ENCODE results near the gene HEXIM2. TPM values are rescaled to one million over a fixed set of nuclear protein-coding genes. Genes with fewer than 3 reads are reported as not detected.

Gene HEXIM2
- total RNA-seq, 2 experiments from 2014 or later = 7.8 to 8.8 TPM

GRCh38 chr17:45172541-45173286, 11.0 kb downstream of the HEXIM2 start:
- DNase-seq (peak; percentile 68), ATAC-seq (peak; percentile 79)
- Mint-ChIP-seq H3K4me1 (ENCODE audit: low read depth) (peaks cover 23% of the 10 kb centered on the region), H3K27me3 (ENCODE audit: low read depth) (no peaks in the 10 kb centered on the region), H3K4me3 (peak overlapping the region; percentile 65), H3K27ac (peak overlapping the region; percentile 96), H3K36me3 (ENCODE audit: low read depth) (no peaks in the 10 kb centered on the region), H3K9me3 (ENCODE audit: insufficient read depth) (no peaks in the 10 kb centered on the region)
- ChIA-PET CTCF (interaction anchor here (0.7 to 5.2 kb wide), 11 partner anchors 11 to 105 kb away, joined by 3 to 62 read pairs (median 7); partner anchors contain the start of genes ACBD4, HEXIM1 and HEXIM2), POLR2A (interaction anchor here (0.9 to 4.0 kb wide), 11 partner anchors 9 to 144 kb away, joined by 3 to 44 read pairs (median 4); partner anchors contain the start of genes FMNL1, HEXIM1, HEXIM2 and MAP3K14)

DNA sequence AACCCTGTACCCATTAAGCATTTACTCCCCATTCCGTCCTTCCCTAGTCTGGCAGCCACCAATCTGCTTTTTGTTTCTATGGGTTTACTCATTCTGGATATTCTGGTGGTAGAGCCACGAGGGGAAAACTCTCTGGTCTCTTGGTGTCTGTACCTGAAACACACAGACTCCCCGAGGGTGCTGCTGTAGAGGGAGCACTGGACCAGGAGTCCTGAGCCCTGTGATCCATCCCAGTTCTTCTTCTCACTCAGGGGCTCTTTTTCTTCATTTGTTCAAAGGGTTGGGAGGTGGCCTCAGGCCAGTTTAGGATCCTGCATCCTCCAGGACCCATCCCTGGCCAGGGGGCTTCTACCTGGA, 14.1 kb downstream of the HEXIM2 start:
- Mint-ChIP-seq H3K27ac (no peak overlapping the region), H3K36me3 (ENCODE audit: low read depth) (no peaks in the 10 kb centered on the region), H3K4me3 (no peak overlapping the region), H3K9me3 (ENCODE audit: insufficient read depth) (no peaks in the 10 kb centered on the region), H3K27me3 (ENCODE audit: low read depth) (no peaks in the 10 kb centered on the region), H3K4me1 (ENCODE audit: low read depth) (peaks cover 23% of the 10 kb centered on the region)
- DNase-seq (no peak), ATAC-seq (no peak)
- POLR2A ChIA-PET = interaction anchor here (1.2 kb wide), 1 partner anchor 19 kb away, joined by 3 read pairs; no protein-coding TSS in a partner anchor
- CTCF ChIA-PET = interaction anchor here (1.1 to 1.6 kb wide), 3 partner anchors 23 to 40 kb away, joined by 3 to 12 read pairs (median 7); partner anchors contain the start of gene ACBD4

DNA sequence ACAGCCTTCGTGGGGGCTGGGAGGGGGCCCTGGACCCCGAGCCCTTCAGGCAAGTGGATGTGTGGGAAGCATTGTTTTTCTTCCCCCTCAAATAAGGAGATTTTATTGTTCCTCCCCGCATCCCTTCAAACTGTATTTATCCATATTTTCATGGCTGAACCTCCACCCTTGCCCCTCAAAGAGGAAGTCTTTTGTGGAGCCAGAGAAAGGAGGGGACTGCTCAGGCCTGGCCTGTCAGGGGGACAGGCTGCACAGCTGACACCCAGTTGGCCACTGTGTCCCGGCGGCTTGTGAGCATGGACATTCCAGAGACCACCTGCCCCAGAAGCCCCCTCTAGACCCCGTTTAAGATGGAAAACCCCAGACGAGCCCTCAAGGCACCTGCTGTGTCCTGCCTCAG, 15.9 kb downstream of the HEXIM2 start:
- POLR2A ChIA-PET = no interaction called here
- Mint-ChIP-seq H3K4me3 (no peak overlapping the region), H3K36me3 (ENCODE audit: low read depth) (no peaks in the 10 kb centered on the region), H3K27me3 (ENCODE audit: low read depth) (no peaks in the 10 kb centered on the region), H3K9me3 (ENCODE audit: insufficient read depth) (no peaks in the 10 kb centered on the region), H3K27ac (no peak overlapping the region), H3K4me1 (ENCODE audit: low read depth) (peaks cover 6% of the 10 kb centered on the region)
- ATAC-seq (no peak), DNase-seq (no peak)
- CTCF ChIA-PET = interaction anchor here (2.7 kb wide), 1 partner anchor 42 kb away, joined by 17 read pairs; the partner anchor contains the start of gene ACBD4

GRCh38 chr17:45184144-45184543, 22.5 kb downstream of the HEXIM2 start:
- POLR2A ChIA-PET = no interaction called here
- CTCF ChIA-PET = interaction anchor here (0.7 to 4.9 kb wide), 5 partner anchors 14 to 49 kb away, joined by 3 to 31 read pairs (median 6); partner anchors contain the start of genes ACBD4 and HEXIM1
- no peak overlapping the region for H3K4me3 Mint-ChIP-seq
- no peak for DNase-seq
- H3K27ac Mint-ChIP-seq = no peak overlapping the region
- H3K27me3 Mint-ChIP-seq (ENCODE audit: low read depth) = peaks cover 1% of the 10 kb centered on the region
- no peaks in the 10 kb centered on the region for H3K36me3 Mint-ChIP-seq (ENCODE audit: low read depth)
- no peaks in the 10 kb centered on the region for H3K9me3 Mint-ChIP-seq (ENCODE audit: insufficient read depth)
- ATAC-seq = no peak
- H3K4me1 Mint-ChIP-seq (ENCODE audit: low read depth) = no peaks in the 10 kb centered on the region

DNA sequence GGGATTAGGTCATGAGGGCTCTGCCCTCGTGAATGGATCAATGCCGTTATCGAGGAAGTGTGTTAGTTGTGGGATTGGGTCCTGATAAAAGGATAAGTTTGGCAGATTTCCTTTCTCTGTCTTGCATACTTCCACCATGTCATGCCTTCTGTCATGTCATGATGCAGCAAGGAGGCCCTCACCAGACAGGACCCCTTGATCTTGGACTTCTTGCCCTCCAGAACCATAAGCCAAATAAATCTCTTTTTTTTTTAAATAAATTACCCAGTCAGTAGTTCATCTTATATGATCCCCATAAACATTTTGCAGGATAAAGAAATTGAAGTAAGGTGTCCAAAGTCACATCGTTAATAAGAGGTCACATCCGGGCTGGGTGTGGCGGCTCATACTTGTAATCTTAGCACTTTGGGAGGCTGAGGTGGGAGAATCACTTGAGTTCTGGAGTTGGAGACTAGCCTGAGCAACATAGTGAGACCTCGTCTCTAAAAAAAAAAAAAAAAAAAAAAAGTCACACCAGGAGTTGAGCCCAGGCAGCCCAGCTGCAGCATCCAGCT, 25.2 kb downstream of the HEXIM2 start:
- Mint-ChIP-seq H3K9me3 (ENCODE audit: insufficient read depth) (no peaks in the 10 kb centered on the region), H3K36me3 (ENCODE audit: low read depth) (no peaks in the 10 kb centered on the region), H3K4me3 (no peak overlapping the region), H3K27me3 (ENCODE audit: low read depth) (peaks cover 1% of the 10 kb centered on the region), H3K27ac (no peak overlapping the region), H3K4me1 (ENCODE audit: low read depth) (no peaks in the 10 kb centered on the region)
- DNase-seq (no peak), ATAC-seq (no peak)
- POLR2A ChIA-PET = no interaction called here
- CTCF ChIA-PET = interaction anchor here (0.8 kb wide), 1 partner anchor 10 kb away, joined by 3 read pairs; no protein-coding TSS in a partner anchor

- no peaks in the 10 kb centered on the region for H3K4me1 Mint-ChIP-seq (ENCODE audit: low read depth)
- no peak overlapping the region for H3K27ac Mint-ChIP-seq
- ATAC-seq (no peak), DNase-seq (no peak)
- H3K9me3 Mint-ChIP-seq (ENCODE audit: insufficient read depth) = no peaks in the 10 kb centered on the region
- ChIA-PET POLR2A (interaction anchor here (1.3 kb wide), 1 partner anchor 40 kb away, joined by 5 read pairs; no protein-coding TSS in a partner anchor), CTCF (interaction anchor here (1.2 to 2.3 kb wide), 3 partner anchors 8 to 53 kb away, joined by 3 to 13 read pairs (median 7); partner anchors contain the start of gene ACBD4)
- H3K36me3 Mint-ChIP-seq (ENCODE audit: low read depth) = no peaks in the 10 kb centered on the region
- no peak overlapping the region for H3K4me3 Mint-ChIP-seq
- H3K27me3 Mint-ChIP-seq (ENCODE audit: low read depth) = no peaks in the 10 kb centered on the region
These were observed 27.3 kb downstream of the HEXIM2 start for GRCh38 chr17:45189009-45189408.

GRCh38 chr17:45190503-45191255, 29.0 kb downstream of the HEXIM2 start:
- no peak for ATAC-seq
- H3K4me3 Mint-ChIP-seq = no peak overlapping the region
- POLR2A ChIA-PET = interaction anchor here (0.8 to 1.6 kb wide), 4 partner anchors 18 to 55 kb away, joined by 3 to 8 read pairs (median 4); partner anchors contain the start of genes ACBD4 and HEXIM1

DNA sequence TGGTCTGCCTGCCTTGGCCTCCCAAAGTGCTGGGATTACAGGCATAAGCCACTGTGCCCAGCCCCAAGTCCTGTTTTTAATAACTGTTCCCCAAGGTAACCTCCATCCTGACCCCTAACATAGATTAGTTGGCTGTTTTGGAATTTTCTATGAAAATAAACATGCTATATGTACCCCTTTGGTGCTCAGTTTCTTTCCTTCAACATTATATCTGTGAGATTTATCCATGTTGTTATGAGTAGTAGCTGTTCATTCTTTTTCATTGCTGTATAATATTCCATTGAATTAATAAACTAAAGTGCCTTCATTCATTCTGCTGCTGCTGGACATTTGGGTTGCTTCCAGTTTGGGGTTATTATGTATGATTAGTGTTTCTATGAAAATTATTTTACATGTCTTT, 33.7 kb downstream of the HEXIM2 start:
- ATAC-seq = no peak
- no peak for DNase-seq
- H3K4me1 Mint-ChIP-seq (ENCODE audit: low read depth) = peaks cover 5% of the 10 kb centered on the region

More at GRCh38 chr17:45190503-45191255, 29.0 kb downstream of the HEXIM2 start:
- DNase-seq = no peak
- no peaks in the 10 kb centered on the region for H3K9me3 Mint-ChIP-seq (ENCODE audit: insufficient read depth)
- CTCF ChIA-PET = interaction anchor here (0.7 to 2.0 kb wide), 4 partner anchors 18 to 87 kb away, joined by 3 to 25 read pairs (median 4); partner anchors contain the start of genes ACBD4 and HEXIM1
- no peaks in the 10 kb centered on the region for H3K27me3 Mint-ChIP-seq (ENCODE audit: low read depth)
- H3K36me3 Mint-ChIP-seq (ENCODE audit: low read depth) = no peaks in the 10 kb centered on the region
- H3K4me1 Mint-ChIP-seq (ENCODE audit: low read depth) = no peaks in the 10 kb centered on the region
- H3K27ac Mint-ChIP-seq = no peak overlapping the region

GRCh38 chr17:45197108-45197507, 35.4 kb downstream of the HEXIM2 start:
- H3K9me3 Mint-ChIP-seq (ENCODE audit: insufficient read depth) = no peaks in the 10 kb centered on the region
- no peaks in the 10 kb centered on the region for H3K27me3 Mint-ChIP-seq (ENCODE audit: low read depth)
- peaks cover 5% of the 10 kb centered on the region for H3K4me1 Mint-ChIP-seq (ENCODE audit: low read depth)
- no peaks in the 10 kb centered on the region for H3K36me3 Mint-ChIP-seq (ENCODE audit: low read depth)
- ChIA-PET CTCF (interaction anchor here (0.8 to 15.6 kb wide), 31 partner anchors 8 to 276 kb away, joined by 3 to 365 read pairs (median 4); partner anchors contain the start of genes ACBD4, FMNL1, HEXIM1 and HEXIM2), POLR2A (interaction anchor here (1.2 to 4.5 kb wide), 4 partner anchors 24 to 62 kb away, joined by 3 to 38 read pairs (median 7); partner anchors contain the start of genes ACBD4, HEXIM1 and HEXIM2)
- ATAC-seq (no peak), DNase-seq (no peak)
- H3K4me3 Mint-ChIP-seq = no peak overlapping the region
- H3K27ac Mint-ChIP-seq = no peak overlapping the region

More for the DNA sequence above, 33.7 kb downstream of the HEXIM2 start:
- no peaks in the 10 kb centered on the region for H3K27me3 Mint-ChIP-seq (ENCODE audit: low read depth)
- ChIA-PET POLR2A (interaction anchor here (4.5 kb wide), 1 partner anchor 47 kb away, joined by 38 read pairs; the partner anchor contains the start of gene HEXIM1), CTCF (interaction anchor here (6.9 to 15.6 kb wide), 2 partner anchors 45 to 58 kb away, joined by 160 to 365 read pairs; partner anchors contain the start of genes ACBD4, HEXIM1 and PLCD3)
- H3K27ac Mint-ChIP-seq = no peak overlapping the region
- H3K9me3 Mint-ChIP-seq (ENCODE audit: insufficient read depth) = no peaks in the 10 kb centered on the region
- no peak overlapping the region for H3K4me3 Mint-ChIP-seq
- H3K36me3 Mint-ChIP-seq (ENCODE audit: low read depth) = no peaks in the 10 kb centered on the region

DNA sequence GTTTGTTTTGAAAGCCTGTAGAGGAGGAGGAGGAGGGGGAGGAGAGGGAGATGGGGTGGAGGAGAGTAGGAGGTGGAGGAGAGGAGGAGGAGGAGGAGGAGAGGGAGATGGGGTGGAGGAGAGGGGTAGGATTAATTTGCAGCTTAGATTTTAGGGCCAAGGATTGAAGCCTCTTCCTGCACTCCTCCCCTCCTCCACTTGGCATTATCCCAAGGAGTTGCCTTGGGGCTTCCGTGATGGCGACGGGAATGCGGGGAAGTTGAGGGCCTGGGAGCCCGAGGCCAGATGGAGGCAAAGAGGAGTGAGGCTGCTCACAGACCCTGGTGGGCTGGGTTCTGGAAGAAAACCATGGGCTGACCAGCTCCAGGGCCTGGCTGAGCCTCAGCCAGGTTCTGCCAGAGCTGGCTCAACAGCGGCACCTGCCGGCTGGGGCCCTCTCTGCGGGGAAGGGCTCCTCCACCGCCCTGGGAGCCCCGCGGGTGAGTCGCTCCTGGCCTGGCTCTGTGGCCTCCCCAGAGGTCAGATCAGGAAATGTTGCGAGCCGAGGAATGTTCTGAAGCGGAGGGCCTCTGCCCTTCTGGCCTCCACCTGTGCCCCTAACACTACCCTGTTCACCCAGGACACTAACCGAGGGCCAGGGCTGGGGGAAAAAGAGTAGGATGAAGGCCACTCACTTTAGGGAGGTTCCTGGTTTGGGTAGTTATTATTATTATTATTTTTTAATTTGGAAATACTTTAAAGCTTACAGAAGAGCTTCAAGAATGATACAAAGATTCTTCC, 36.1 kb downstream of the HEXIM2 start:
- DNase-seq (peak; percentile 88), ATAC-seq (peak; percentile 100)
- Mint-ChIP-seq H3K27ac (no peak overlapping the region), H3K4me1 (ENCODE audit: low read depth) (peaks cover 5% of the 10 kb centered on the region), H3K9me3 (ENCODE audit: insufficient read depth) (no peaks in the 10 kb centered on the region), H3K4me3 (no peak overlapping the region), H3K27me3 (ENCODE audit: low read depth) (no peaks in the 10 kb centered on the region), H3K36me3 (ENCODE audit: low read depth) (no peaks in the 10 kb centered on the region)
- CTCF ChIA-PET = interaction anchor here (0.8 to 15.6 kb wide), 34 partner anchors 9 to 277 kb away, joined by 3 to 365 read pairs (median 4); partner anchors contain the start of genes ACBD4, FMNL1, HEXIM1 and HEXIM2
- POLR2A ChIA-PET = interaction anchor here (1.2 to 4.5 kb wide), 4 partner anchors 25 to 62 kb away, joined by 3 to 38 read pairs (median 7); partner anchors contain the start of genes ACBD4, HEXIM1 and HEXIM2
